ENCODE measurements around the gene EMC7.

Gene EMC7

GRCh38 chr15:34038023-34038870, 63.4 kb downstream of the EMC7 start:
- peak; percentile 67 to 73 for DNase-seq
